ENCODE results near the gene SV2C. TPM values are rescaled to one million over a fixed set of nuclear protein-coding genes. Genes with fewer than 3 reads are reported as not detected.

The SV2C gene
- total RNA-seq, 1 donor from 2014 or later = 0.18 TPM

- Mint-ChIP-seq H3K4me1 (peaks cover 46% of the 10 kb centered on the region), H3K36me3 (no peaks in the 10 kb centered on the region), H3K4me3 (no peak overlapping the region), H3K27me3 (ENCODE audit: low read depth) (no peaks in the 10 kb centered on the region), H3K9me3 (peaks cover 13% of the 10 kb centered on the region), H3K27ac (no peak overlapping the region)
- DNase-seq (ENCODE audit: low spot score in 2 of 2, unreplicated experiment in 2 of 2) = no peak
- TF ChIP-seq, protein P1, sequence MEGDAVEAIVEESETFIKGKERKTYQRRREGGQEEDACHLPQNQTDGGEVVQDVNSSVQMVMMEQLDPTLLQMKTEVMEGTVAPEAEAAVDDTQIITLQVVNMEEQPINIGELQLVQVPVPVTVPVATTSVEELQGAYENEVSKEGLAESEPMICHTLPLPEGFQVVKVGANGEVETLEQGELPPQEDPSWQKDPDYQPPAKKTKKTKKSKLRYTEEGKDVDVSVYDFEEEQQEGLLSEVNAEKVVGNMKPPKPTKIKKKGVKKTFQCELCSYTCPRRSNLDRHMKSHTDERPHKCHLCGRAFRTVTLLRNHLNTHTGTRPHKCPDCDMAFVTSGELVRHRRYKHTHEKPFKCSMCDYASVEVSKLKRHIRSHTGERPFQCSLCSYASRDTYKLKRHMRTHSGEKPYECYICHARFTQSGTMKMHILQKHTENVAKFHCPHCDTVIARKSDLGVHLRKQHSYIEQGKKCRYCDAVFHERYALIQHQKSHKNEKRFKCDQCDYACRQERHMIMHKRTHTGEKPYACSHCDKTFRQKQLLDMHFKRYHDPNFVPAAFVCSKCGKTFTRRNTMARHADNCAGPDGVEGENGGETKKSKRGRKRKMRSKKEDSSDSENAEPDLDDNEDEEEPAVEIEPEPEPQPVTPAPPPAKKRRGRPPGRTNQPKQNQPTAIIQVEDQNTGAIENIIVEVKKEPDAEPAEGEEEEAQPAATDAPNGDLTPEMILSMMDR (IDR thresholded peaks at IDR 0.05; ENCODE audit: unreplicated experiment) = no peak
These were observed 242.1 kb downstream of the SV2C start for GRCh38 chr5:76325326-76325725.

DNA sequence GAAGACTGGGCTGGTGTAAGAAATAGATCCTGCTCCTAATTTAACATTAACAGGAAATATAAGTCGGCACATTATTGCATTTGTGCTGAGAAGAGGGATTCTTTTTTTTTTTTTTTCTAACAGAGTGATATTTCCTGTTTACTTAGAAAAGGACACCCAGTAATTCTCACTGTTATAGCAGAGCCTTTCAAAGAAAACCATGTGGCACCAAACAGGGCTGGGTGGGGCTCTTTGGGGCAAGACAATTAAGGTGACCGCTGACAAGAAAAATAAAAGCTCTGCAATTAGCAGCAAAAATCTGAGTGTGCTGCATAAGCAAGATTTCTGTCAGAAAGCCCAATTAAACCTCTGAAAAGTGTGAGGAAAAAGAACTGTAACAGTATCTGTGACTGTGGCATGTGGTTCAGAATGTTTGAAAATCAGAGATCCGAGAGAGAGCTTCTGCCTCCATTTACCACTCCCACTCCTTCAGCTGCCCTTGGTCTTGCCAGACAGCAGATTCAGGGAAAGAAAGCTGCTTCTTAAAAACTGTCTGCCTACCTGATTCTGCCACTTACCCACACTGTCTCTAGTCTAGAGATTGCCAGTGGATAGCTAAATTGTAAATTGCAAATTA, 242.8 kb downstream of the SV2C start:
- Mint-ChIP-seq H3K4me3 (peak overlapping the region; percentile 16), H3K9me3 (peaks cover 13% of the 10 kb centered on the region), H3K27ac (peak overlapping the region; percentile 55), H3K4me1 (peaks cover 42% of the 10 kb centered on the region), H3K36me3 (no peaks in the 10 kb centered on the region), H3K27me3 (ENCODE audit: low read depth) (no peaks in the 10 kb centered on the region)
- TF ChIP-seq, protein P1 (IDR thresholded peaks at IDR 0.05; ENCODE audit: unreplicated experiment) = no peak
- DNase-seq (ENCODE audit: low spot score in 2 of 2, unreplicated experiment in 2 of 2) = no peak

DNA sequence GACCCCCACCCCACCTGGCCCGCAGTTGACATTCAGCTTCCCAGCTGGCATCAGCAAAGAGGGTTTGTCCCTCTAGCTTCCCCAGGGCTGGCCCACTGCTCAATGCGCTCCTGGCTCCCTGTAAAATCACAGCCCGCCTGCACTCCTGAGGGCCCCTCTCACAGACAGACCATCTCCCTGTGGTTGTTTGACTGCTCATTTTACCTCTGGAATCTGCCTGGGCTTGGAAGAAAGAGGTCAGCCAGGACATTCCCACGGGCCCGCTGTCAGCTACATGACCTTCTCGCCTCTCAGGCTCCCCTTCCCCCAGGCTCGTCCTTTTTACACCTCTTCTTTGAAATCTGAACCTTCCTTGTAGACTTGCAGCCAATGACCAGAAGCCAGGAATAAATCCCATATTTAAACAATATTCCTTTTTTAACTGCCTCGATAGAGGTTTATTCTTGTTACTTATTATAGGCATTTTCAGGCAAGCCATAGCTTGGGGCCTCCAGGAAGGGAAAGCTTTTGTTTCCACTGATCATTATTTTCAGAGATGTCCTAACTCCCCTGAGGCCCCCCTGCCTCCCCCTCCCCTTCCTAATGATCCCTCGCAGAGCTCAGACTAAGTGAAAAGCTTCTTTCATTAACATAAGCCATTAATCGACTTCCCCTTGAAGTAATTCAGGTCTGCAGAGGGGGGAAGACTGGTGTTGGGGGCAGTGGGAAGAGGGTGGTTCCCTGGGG, 243.6 kb downstream of the SV2C start:
- Mint-ChIP-seq H3K9me3 (peaks cover 13% of the 10 kb centered on the region), H3K36me3 (no peaks in the 10 kb centered on the region), H3K4me1 (peaks cover 48% of the 10 kb centered on the region), H3K27me3 (ENCODE audit: low read depth) (no peaks in the 10 kb centered on the region), H3K4me3 (peak overlapping the region; percentile 30), H3K27ac (peak overlapping the region; percentile 81)
- peak in 1 of 2 experiments; percentile 39 for DNase-seq (ENCODE audit: low spot score in 2 of 2, unreplicated experiment in 2 of 2)
- TF ChIP-seq, protein P1 (IDR thresholded peaks at IDR 0.05; ENCODE audit: unreplicated experiment) = no peak

DNA sequence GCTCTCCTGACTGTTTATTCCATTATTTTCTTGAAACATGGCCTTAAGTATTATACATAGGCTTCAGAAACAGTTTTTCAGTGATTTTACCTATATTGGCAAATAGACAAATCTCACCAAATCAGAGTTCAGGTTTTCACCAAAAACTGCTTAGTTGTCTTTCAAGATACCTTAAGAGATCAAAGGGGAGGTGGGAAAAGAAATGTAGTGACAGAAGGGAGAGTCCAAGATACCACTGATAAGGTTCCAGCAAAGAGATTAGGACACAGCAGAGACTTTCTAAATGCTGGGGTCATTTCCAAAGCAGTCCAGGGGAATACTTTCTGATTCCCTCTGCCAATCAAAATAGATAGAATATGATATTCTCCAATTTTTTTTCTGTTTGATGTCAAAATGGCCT, 246.2 kb downstream of the SV2C start:
- Mint-ChIP-seq H3K27me3 (ENCODE audit: low read depth) (no peaks in the 10 kb centered on the region), H3K4me1 (peaks cover 65% of the 10 kb centered on the region), H3K4me3 (no peak overlapping the region), H3K9me3 (no peaks in the 10 kb centered on the region), H3K27ac (no peak overlapping the region), H3K36me3 (no peaks in the 10 kb centered on the region)
- TF ChIP-seq, protein P1 (IDR thresholded peaks at IDR 0.05; ENCODE audit: unreplicated experiment) = no peak
- no peak for DNase-seq (ENCODE audit: low spot score in 2 of 2, unreplicated experiment in 2 of 2)

DNA sequence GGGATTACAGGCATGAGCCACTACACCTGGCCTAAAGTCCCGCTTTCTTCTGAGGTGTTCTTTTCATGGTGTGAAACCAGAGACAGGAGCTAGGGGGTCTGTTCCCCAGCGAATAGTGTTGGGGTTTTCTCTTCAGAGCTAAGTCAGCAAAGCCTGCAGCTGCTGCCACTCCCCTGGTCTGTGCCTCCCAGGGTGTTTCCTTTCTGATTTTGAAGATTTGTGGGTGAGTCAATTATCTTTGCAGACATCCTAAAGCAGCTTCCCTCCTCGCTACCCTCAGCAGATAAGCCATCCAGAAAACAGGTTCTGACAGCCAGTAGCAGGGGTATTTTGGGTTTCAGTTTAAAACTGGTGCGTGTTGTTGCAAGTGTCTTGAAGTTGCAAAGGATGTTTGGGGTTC, 247.9 kb downstream of the SV2C start:
- peaks cover 54% of the 10 kb centered on the region for H3K4me1 Mint-ChIP-seq

More for the DNA sequence above, 247.9 kb downstream of the SV2C start:
- H3K36me3 Mint-ChIP-seq = no peaks in the 10 kb centered on the region
- H3K4me3 Mint-ChIP-seq = no peak overlapping the region
- H3K27me3 Mint-ChIP-seq (ENCODE audit: low read depth) = no peaks in the 10 kb centered on the region
- DNase-seq (ENCODE audit: low spot score in 2 of 2, unreplicated experiment in 2 of 2) = no peak
- no peak overlapping the region for H3K27ac Mint-ChIP-seq
- TF ChIP-seq, protein P1 (IDR thresholded peaks at IDR 0.05; ENCODE audit: unreplicated experiment) = no peak
- no peaks in the 10 kb centered on the region for H3K9me3 Mint-ChIP-seq
